HFFc6 (cell line): ENCODE measurements around the gene AIFM3. TPM values are rescaled to one million over a fixed set of nuclear protein-coding genes. Genes with fewer than 3 reads are reported as not detected.

Experiments
- DNase-seq: peaks from one replicate; pipeline ENCODE4 v3.0.0-alpha.2; 2018
- H3K27ac Mint-ChIP-seq: 2 replicates; pipeline ENCODE4 v1.8.0; 2020; ENCODE audit warnings: mild to moderate bottlenecking, mixed read lengths
- H3K27me3 Mint-ChIP-seq: 2 replicates; pipeline ENCODE4 v1.8.0; 2021; ENCODE audit warnings: mild to moderate bottlenecking, moderate library complexity, mixed read lengths; ENCODE audit not compliant: insufficient read depth
- H3K36me3 Mint-ChIP-seq: 2 replicates; pipeline ENCODE4 v1.8.0; 2021; ENCODE audit warnings: low read depth, mixed read lengths
- H3K4me1 Mint-ChIP-seq: 2 replicates; pipeline ENCODE4 v1.8.0; 2020; ENCODE audit warnings: low read depth, mixed read lengths
- H3K4me3 Mint-ChIP-seq: 2 replicates; pipeline ENCODE4 v1.8.0; 2020; ENCODE audit warnings: mild to moderate bottlenecking, moderate library complexity, mixed read lengths
- H3K9me3 Mint-ChIP-seq: 2 replicates; pipeline ENCODE4 v1.8.0; 2020; ENCODE audit warnings: mild to moderate bottlenecking, mixed read lengths
- total RNA-seq, 6 experiments: library from RNA; stranded (reverse); fragmentation: NEBNext Ultra II Directional; extraction: Animal tissue kit (Norgen Biotek cat#: 25700); gene quantifications; 2 replicates in 1 of 6; 3 replicates in 5 of 6; pipeline ENCODE4 v1.2.3, GENCODE V29; 2021
- TF ChIP-seq, protein P1 (sequence below): fragments of 200-600 bp; sonication (generic); IDR thresholded peaks from 2 replicates; pipeline ENCODE4 v1.5.0; 2021; ENCODE audit warnings: antibody characterized with exemption, mild to moderate bottlenecking

AIFM3 gene
- total RNA-seq, 6 experiments from 2014 or later, result 0.15 to 0.51 (median 0.31) TPM; not detected in 3

DNA sequence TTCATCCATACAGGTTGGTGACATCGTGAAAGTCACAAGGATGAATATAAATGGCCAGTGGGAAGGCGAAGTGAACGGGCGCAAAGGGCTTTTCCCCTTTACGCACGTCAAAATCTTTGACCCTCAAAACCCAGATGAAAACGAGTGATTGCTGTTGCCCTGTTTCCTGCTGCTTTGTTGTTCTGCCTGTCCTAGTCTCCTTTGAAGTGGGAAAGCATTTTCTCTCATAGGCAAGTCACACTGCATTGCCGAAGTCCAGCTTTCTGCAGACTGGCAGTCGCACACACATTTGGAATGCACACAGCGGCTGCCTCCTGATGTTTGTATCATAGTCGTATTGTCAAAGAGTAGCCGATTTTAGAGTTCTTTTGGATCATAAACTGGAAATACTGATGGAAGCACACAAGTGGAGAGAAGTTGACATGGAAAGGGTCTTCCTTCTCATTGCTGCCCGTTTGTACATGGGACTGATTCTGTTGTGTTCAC lies 17.3 kb upstream of the AIFM3 start:
- no peak overlapping the region for H3K27ac Mint-ChIP-seq
- no peak for DNase-seq
- H3K36me3 Mint-ChIP-seq, result peaks cover 27% of the 10 kb centered on the region

GRCh38 chr22:20951151-20951931 lies 15.7 kb upstream of the AIFM3 start:
- Mint-ChIP-seq H3K4me1 (peaks cover 15% of the 10 kb centered on the region), H3K27me3 (no peaks in the 10 kb centered on the region), H3K27ac (peak overlapping the region; percentile 49), H3K4me3 (no peak overlapping the region), H3K36me3 (peaks cover 27% of the 10 kb centered on the region), H3K9me3 (no peaks in the 10 kb centered on the region)
- no peak for DNase-seq
- TF ChIP-seq, protein P1, sequence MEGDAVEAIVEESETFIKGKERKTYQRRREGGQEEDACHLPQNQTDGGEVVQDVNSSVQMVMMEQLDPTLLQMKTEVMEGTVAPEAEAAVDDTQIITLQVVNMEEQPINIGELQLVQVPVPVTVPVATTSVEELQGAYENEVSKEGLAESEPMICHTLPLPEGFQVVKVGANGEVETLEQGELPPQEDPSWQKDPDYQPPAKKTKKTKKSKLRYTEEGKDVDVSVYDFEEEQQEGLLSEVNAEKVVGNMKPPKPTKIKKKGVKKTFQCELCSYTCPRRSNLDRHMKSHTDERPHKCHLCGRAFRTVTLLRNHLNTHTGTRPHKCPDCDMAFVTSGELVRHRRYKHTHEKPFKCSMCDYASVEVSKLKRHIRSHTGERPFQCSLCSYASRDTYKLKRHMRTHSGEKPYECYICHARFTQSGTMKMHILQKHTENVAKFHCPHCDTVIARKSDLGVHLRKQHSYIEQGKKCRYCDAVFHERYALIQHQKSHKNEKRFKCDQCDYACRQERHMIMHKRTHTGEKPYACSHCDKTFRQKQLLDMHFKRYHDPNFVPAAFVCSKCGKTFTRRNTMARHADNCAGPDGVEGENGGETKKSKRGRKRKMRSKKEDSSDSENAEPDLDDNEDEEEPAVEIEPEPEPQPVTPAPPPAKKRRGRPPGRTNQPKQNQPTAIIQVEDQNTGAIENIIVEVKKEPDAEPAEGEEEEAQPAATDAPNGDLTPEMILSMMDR, result no peak

More for the DNA sequence above, 17.3 kb upstream of the AIFM3 start:
- no peaks in the 10 kb centered on the region for H3K27me3 Mint-ChIP-seq
- no peak overlapping the region for H3K4me3 Mint-ChIP-seq
- H3K4me1 Mint-ChIP-seq, result peaks cover 28% of the 10 kb centered on the region
- no peaks in the 10 kb centered on the region for H3K9me3 Mint-ChIP-seq
- TF ChIP-seq, protein P1, result no peak

- H3K9me3 Mint-ChIP-seq, result no peaks in the 10 kb centered on the region
Measured at GRCh38 chr22:20951932-20952380, 15.1 kb upstream of the AIFM3 start.

DNA sequence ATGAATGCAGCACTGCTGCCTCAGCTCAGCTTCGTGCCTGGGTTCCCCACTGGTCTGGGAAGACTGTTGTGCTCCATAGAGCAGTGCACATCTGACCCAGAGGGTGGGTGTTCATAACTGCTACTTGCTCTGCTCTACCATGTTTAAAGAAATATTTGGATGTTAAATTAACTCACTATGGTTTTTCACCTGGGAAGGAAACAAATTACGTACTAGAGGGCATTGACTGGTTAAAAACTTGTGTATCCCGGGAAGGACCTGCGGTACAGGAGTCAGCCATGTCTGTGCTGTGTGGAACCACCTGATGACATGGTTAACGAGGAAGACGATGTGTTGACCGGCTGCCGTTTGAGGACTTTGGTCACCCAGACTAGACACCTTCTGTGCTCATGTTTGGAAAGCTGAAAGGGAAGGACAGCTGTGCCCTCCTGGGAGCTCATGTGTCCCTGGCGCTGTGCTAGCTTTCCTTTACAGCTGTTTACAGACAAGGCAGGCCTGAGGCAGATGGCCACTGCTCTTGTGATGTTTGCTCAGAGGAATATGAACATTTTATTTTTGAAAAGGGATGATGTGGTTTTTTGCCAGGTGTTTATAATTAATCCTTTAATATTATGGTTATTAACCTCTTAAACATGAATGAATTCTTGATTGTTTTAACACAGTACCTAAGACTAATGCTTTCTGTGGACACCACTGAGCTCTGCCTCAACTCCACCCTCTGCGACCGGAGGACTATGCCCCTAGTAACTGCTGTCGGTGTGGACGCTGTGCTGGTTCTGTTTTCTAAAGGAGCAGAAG lies 14.3 kb upstream of the AIFM3 start:
- Mint-ChIP-seq H3K9me3 (no peaks in the 10 kb centered on the region), H3K4me1 (peaks cover 13% of the 10 kb centered on the region; the same call in 1 of the 2 replicates), H3K27ac (no peak overlapping the region), H3K36me3 (peaks cover 23% of the 10 kb centered on the region), H3K4me3 (no peak overlapping the region), H3K27me3 (no peaks in the 10 kb centered on the region)
- no peak for DNase-seq
- TF ChIP-seq, protein P1, result no peak

More at GRCh38 chr22:20951932-20952380, 15.1 kb upstream of the AIFM3 start:
- H3K27me3 Mint-ChIP-seq, result no peaks in the 10 kb centered on the region
- no peak overlapping the region for H3K4me3 Mint-ChIP-seq
- no peak for DNase-seq
- H3K27ac Mint-ChIP-seq, result no peak overlapping the region
- peaks cover 12% of the 10 kb centered on the region; the same call in 1 of the 2 replicates for H3K4me1 Mint-ChIP-seq
- peaks cover 23% of the 10 kb centered on the region for H3K36me3 Mint-ChIP-seq
- TF ChIP-seq, protein P1, result no peak

DNA sequence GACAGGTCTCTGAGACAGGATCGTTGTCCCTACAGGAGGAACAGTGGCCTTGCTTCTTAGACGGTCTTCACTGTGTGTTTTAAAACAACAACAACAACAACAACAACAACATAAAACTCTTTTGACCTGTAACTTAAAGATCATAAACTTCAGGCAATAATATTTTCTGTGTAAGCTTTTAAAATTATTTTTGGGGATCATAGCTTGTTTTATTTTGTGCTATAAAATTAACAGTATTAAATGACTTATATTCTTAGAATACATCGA lies 13.8 kb upstream of the AIFM3 start:
- no peaks in the 10 kb centered on the region for H3K27me3 Mint-ChIP-seq
- H3K4me3 Mint-ChIP-seq, result no peak overlapping the region
- TF ChIP-seq, protein P1, result no peak
- H3K9me3 Mint-ChIP-seq, result no peaks in the 10 kb centered on the region
- H3K36me3 Mint-ChIP-seq, result peaks cover 23% of the 10 kb centered on the region
- no peak for DNase-seq
- peaks cover 18% of the 10 kb centered on the region; the same call in 1 of the 2 replicates for H3K4me1 Mint-ChIP-seq
- H3K27ac Mint-ChIP-seq, result no peak overlapping the region
